Stimulated activated CD4-positive, alpha-beta T cell treated with anti-CD3 and anti-CD28 coated beads, TNF-alpha, amount 100 ng/mL, for 1 hour (primary cell): ENCODE measurements around the gene ASF1B.

Experiments used
- DNase-seq, 3 donors: peaks; one replicate each; pipeline ENCODE4 v3.0.0-alpha.2; 2020; ENCODE audit warnings: low read depth in 3 of 3, low spot score in 1 of 3

The ASF1B gene

GRCh38 chr19:14138576-14139265 is 2.3 kb upstream of the ASF1B start:
- DNase-seq, result no peak

GRCh38 chr19:14135985-14136508 is 342 bp downstream of the ASF1B start:
- no peak for DNase-seq

GRCh38 chr19:14135355-14135754 is 1.0 kb downstream of the ASF1B start:
- DNase-seq, result no peak

DNA sequence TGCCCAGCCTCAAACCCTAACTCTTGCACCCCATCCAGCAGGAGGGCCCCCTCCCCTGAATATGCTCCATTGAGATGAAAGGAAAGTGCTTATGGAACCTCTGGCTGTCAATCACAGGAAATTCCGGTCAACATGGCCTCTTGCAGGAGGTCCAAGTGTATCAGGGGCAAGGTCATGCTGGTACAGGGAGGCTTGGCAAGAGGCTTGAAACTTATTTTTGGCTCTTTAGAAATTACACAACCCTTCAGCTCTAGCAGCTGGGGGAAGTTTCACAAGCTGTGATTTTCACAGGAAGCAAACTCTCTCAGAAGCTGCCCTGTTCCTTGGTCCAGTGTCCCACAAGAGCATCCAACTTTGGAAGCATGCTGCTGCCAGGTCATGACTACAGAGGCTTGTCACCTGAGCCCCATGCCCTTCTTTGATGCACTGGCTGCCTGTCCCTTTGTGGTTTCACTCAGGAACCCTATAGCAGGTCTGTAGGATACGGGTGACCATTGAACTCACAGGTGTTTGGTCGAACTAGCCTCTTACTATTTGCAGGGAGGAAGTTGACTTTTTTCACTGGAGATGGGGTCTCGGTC is 8.4 kb downstream of the ASF1B start:
- DNase-seq, result no peak

DNA sequence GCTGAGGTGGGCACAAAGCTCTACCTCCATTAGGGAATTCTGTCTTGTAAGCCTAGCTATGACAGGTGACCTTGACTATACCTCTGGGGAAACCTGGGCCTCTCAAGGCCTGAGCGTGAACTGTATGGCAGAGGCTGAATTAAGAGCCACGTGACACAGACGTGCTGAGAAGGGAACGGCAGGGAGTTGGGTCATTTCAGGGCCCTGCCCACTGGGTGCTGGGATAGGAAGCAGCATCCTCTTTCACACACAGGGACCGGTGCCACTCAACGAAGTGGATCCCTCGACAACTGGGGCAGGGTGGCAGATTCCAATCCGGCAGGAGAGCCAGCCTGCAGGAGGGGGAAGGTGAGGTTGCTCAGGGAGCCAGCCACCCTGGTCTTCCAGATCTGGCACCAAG is 9.2 kb downstream of the ASF1B start:
- no peak for DNase-seq

DNA sequence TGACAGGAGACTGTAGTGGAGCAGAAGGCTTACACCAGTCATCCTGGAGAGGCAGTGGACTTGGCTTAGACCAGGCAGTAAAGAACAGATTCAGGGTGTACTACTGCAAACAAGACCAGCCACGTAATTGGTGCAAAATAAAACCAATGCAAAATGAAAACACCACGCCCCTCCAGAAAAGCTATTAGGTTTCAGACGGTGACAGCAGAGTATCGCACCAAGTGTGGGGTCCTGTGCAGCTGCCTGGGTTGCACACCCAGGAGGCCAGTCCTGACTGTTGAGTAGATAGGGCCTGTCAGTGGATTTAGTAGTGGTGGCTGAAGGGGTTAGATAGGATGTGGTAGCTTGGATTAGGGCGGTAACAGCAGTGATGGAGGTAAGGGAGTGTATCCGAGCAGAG is 13.5 kb downstream of the ASF1B start:
- DNase-seq, result no peak

DNA sequence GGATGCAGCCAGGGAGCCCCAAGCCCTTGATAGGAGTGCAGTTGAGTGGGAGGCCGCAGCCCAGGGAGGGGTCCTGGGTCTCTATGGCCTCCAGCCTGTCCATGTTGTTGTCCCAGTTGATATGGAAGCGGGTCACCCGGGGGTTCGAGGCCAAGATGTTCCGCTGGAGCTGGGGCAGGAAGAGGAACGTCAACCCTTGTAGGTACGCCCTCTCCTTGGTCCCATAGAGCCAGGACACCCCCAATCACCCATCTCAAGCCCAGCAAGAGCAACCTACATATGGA is 15.9 kb downstream of the ASF1B start:
- DNase-seq, result no peak

DNA sequence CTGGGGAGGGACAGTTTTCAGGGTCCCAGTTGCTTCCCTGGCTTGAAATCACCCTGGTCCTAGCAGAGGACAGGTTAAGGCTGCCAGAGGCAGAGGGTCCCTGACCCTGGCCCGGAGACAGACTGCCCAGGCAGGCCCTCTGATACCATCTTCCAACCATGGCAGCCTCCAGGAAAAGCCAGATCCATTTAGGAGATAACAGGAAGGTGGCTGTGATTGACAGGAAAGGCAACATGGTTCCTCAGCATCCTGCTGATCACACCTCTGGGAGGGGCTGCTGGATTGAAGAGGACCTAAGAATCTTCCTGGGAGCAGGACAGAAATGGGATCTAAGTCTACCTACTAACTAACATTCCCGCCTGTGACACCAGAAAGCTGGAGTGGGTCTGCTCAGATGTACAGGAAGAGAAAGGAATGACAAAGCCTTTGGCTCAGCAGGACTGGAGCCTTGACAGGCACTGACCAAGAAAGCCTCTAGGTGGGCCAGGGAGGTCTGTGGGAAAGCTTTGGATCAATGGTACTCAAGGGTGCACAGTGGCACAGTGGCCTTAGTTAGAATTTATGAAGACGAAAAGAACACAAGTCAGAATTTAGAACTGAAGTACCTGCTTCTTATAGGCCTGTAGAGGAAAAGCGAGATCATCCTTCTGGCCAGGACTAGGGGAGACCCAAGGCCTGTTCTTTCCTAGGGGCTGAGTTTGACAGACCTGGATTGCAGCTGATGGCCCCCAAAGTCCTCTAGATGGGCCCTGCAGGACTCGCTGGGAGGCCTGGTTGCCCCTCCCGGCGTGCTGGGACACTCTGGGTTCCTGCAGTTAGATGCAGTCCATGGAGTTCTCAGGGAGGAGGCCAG is 16.5 kb downstream of the ASF1B start:
- DNase-seq, result no peak

DNA sequence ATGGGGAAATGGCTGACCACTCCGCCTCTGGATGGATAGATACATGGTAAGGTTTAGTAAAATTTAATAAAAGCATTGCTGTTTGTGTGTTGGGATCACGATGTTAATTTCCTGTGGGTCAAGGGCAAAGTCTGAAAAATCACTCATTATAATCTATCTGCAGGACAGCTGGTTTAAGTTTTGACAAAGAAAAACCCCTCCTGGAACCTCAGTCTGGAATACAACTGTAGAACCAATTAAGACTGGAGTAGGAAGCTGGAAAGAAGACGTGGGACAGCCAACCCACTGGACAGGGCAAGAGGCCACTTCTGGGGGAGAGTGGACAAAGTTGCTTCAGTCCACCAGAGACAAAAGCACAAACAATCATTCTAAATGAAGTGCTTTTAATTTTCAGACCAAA is 17.2 kb downstream of the ASF1B start:
- no peak for DNase-seq

- DNase-seq, result no peak
Measured at GRCh38 chr19:14118165-14119051, 18.0 kb downstream of the ASF1B start.

GRCh38 chr19:14117668-14118164 is 18.7 kb downstream of the ASF1B start, which contains the start of gene PRKACA:
Gene PRKACA (minus strand): TSS chr19:14117762. CDS start chr19:14117547, 215 bp downstream.
- DNase-seq, result peak; percentile 91 to 98 (median 96)

- no peak for DNase-seq
Measured at GRCh38 chr19:14116918-14117578, 19.3 kb downstream of the ASF1B start.

GRCh38 chr19:14116525-14116917 is 19.9 kb downstream of the ASF1B start:
- DNase-seq, result no peak

DNA sequence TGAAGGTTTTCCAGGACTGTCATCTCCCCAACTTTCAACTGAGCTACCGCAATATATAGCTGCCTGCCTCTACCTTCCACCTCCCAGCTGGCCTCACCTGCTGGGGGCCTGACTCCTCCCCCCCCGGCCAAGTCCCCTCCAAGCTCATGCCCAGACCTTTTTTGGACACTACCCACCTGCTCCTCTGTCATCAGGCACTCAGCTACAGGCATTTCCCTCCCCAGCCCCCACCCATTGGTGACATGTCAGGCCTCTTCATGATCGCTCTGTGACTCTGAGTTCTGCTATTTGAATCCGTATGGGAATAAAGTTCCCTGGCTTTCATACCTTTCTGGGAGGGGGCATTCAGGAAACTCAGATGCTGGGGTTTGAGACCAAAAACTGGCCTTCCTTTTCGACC is 20.6 kb downstream of the ASF1B start:
- DNase-seq, result no peak

- DNase-seq, result peak in 1 of 3 donors; percentile 49
Measured at GRCh38 chr19:14114854-14115253, 21.5 kb downstream of the ASF1B start.

- DNase-seq, result no peak
Measured at GRCh38 chr19:14114439-14114838, 21.9 kb downstream of the ASF1B start.

DNA sequence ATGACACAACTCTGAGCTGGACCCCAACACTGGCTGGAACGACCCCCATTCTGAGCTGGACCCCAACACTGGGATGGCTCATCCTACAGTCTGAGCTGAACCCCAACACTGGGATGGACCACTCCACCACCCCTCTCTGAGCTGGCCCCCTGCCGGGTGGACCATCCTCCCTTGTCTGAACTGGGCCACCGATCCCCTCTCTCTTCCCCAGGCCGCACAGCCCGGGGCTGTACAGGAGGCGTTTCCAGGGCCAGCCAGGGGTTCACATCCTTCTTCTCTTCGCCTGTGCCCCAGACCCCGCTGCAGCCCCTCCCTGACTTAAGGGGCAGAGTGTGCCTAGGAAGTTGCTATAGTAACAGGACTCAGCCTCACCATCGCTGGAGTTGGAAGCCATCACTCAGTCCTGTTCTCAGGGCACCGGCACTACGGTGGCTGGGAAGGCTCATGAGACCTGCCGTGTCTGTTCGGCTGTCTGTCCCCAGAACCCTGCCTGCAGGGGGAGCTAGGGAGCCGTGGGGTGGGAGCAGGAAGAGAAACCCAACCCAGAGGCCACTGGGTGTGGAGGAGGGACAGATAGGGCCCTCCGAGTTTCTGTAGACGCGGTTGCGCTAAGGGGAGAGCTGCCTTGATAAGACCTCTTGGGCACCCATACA is 22.5 kb downstream of the ASF1B start:
- peak in 1 of 3 donors; percentile 29 for DNase-seq

DNA sequence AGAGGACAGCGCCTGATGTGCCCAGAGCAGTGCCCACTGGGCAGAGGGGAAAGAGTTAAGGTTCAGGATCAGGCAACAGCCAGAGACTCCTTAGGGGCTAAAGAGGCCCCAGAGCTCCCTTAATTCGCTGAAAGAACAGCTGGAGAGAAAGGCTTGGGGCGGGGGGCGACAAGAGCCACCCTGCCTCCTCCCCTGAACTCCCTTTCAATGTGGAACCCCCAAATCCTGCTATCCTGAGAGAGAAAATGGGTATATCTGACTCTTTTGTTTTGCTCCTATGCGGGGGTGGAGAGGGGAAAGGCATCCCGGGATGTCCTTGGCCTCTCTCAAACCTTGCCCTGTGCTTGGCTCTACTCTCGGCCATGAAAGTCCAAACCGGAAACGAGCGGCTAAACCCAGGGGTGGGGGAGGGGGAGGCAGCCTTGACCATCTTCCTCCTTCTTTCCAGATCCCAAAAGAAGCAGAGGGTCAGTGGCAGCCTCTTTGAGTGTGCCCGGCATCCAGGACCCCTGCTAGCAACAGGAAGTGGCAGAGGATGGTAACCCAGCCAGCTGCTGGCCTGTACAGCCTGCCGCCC is 23.5 kb downstream of the ASF1B start:
- DNase-seq, result no peak

DNA sequence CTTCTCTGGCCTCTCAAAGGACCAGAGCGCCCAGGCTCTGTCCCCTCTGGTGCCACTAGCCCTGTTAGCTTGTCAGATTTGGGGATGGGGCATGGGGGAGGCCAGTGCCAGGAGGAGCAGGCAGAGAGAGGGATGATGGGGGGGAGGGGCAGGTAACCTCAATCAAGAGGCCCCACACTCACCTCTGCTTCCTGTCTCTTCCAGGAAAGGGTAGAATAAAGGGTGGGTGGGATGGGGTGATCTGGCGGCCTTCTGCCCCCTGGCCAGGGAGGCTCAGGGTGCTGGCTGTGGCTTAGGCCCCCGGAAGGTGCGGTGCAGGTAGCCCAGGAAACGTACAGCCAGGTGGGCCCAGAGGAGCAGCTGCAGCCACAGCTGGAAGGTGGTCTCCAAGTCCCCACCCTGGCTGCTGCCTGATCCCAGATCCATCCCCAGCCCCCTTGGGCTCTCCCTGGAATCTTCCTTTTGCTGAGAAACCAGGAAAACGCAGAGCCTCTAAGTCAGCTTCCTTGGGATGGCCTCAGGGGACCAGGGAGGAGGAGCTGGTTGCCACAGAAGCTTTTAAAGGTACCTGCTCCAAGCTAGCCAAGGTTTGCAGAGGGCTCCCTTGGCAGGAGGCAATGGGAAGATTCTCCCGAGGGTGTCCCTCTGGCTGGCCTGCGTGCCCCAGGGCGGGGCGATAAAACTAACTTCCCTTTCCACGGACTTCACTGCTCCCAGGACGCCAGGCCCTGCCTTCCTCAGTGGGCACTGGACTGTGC is 24.2 kb downstream of the ASF1B start:
- DNase-seq, result no peak
